GM18909 (cell line): Measurements from ENCODE around the gene LDHA.
"Not testable (repeated sequence)": the region's sequence is repeated elsewhere in the genome, so short reads cannot be mapped to it uniquely, and the experiment has no call there.

Source experiments
- ATAC-seq: cut with Tn5 transposase; IDR thresholded peaks from one replicate; pipeline ENCODE4 v1.9.1; 2021; ENCODE audit warnings: mild to moderate bottlenecking; ENCODE audit not compliant: unreplicated experiment, poor library complexity

LDHA gene

GRCh38 chr11:18393581-18394274 lies 635 bp upstream of the LDHA start:
- ATAC-seq: no peak

GRCh38 chr11:18394928-18395734 lies 768 bp downstream of the LDHA start:
- ATAC-seq: no peak

GRCh38 chr11:18395735-18396504 lies 1.6 kb downstream of the LDHA start:
- ATAC-seq: peak; percentile 75

GRCh38 chr11:18397921-18398320 lies 3.6 kb downstream of the LDHA start:
- ATAC-seq: no peak

- not testable (repeated sequence) for ATAC-seq
Measured at GRCh38 chr11:18401077-18401476, 6.7 kb downstream of the LDHA start.

- no peak for ATAC-seq
Measured at GRCh38 chr11:18404062-18404461, 9.7 kb downstream of the LDHA start.

GRCh38 chr11:18407400-18407799 lies 13.0 kb downstream of the LDHA start:
- ATAC-seq: not testable (repeated sequence)

- ATAC-seq: no peak
Measured at GRCh38 chr11:18408558-18409291, 14.4 kb downstream of the LDHA start.

- ATAC-seq: no peak
Measured at GRCh38 chr11:18416459-18416858, 22.1 kb downstream of the LDHA start.

- no peak for ATAC-seq
Measured at GRCh38 chr11:18419040-18419439, 24.7 kb downstream of the LDHA start.

- ATAC-seq: no peak
Measured at GRCh38 chr11:18420067-18420466, 25.7 kb downstream of the LDHA start.

GRCh38 chr11:18427240-18427639 lies 32.9 kb downstream of the LDHA start:
- ATAC-seq: no peak

GRCh38 chr11:18429332-18429731 lies 35.0 kb downstream of the LDHA start:
- ATAC-seq: no peak

GRCh38 chr11:18438691-18439090 lies 44.3 kb downstream of the LDHA start:
- ATAC-seq: no peak

- ATAC-seq: no peak
Measured at GRCh38 chr11:18449251-18449650, 54.9 kb downstream of the LDHA start.

- no peak for ATAC-seq
Measured at GRCh38 chr11:18452927-18453326, 58.6 kb downstream of the LDHA start.

- no peak for ATAC-seq
Measured at GRCh38 chr11:18455686-18456372, 61.5 kb downstream of the LDHA start, which contains the start of gene LDHAL6A. Gene LDHAL6A, plus strand, starts transcription at chr11:18455856. Its CDS starts 825 bp downstream, at chr11:18456681.

GRCh38 chr11:18457450-18457849 lies 63.1 kb downstream of the LDHA start:
- no peak for ATAC-seq
